Vagina (tissue), 2 donors: ENCODE results near the gene PADI6.
A peak's percentile ranks its signal among the peaks of the same experiment; 100 is the strongest.

ENCODE experiments used
- CTCF ChIP-seq, 3 experiments: fragments of 450-650 bp in 2 of 3; fragments of 200-600 bp in 1 of 3; sonication (generic) in 1 of 3; IDR thresholded peaks; one replicate each; pipeline ENCODE4 v1.5.1; 2017 to 2019; ENCODE audit warnings: antibody characterized with exemption in 3 of 3, mild to moderate bottlenecking in 2 of 3, moderate library complexity in 2 of 3
- POLR2A ChIP-seq, 2 donors: fragments of 450-650 bp; IDR thresholded peaks; one replicate each; pipeline ENCODE4 v1.6.1; 2017; ENCODE audit warnings: antibody characterized with exemption in 2 of 2, mild to moderate bottlenecking in 2 of 2, moderate library complexity in 2 of 2
- POLR2AphosphoS5 ChIP-seq, 2 donors: sonication (generic); formaldehyde crosslinking; IDR thresholded peaks; one replicate each; pipeline ENCODE4 v1.9.0; 2017; ENCODE audit warnings: antibody characterized with exemption in 2 of 2, mild to moderate bottlenecking in 2 of 2, low read depth in 1 of 2; ENCODE audit not compliant: insufficient read depth in 1 of 2

GRCh38 chr1:17441265-17441992, 69.4 kb downstream of the PADI6 start:
- TF ChIP-seq POLR2AphosphoS5 (IDR thresholded peaks at IDR 0.05; ENCODE audit: insufficient read depth in 1 of 2, low read depth in 1 of 2) (peak in 1 of 2 donors; percentile 78), CTCF (IDR thresholded peaks at IDR 0.05) (no peak), POLR2A (IDR thresholded peaks at IDR 0.05) (no peak)
